ENCODE results near the gene DTX2.
"Not testable (repeated sequence)": the region's sequence is repeated elsewhere in the genome, so short reads cannot be mapped to it uniquely, and the experiment has no call there.

The DTX2 gene

GRCh38 chr7:76506081-76506440 is 44.6 kb downstream of the DTX2 start:
- no peak for TF ChIP-seq TCF4 (CRISPR knock-in tag; IDR thresholded peaks at IDR 0.05; ENCODE audit: borderline replicate concordance)
- TF ChIP-seq, protein P1, sequence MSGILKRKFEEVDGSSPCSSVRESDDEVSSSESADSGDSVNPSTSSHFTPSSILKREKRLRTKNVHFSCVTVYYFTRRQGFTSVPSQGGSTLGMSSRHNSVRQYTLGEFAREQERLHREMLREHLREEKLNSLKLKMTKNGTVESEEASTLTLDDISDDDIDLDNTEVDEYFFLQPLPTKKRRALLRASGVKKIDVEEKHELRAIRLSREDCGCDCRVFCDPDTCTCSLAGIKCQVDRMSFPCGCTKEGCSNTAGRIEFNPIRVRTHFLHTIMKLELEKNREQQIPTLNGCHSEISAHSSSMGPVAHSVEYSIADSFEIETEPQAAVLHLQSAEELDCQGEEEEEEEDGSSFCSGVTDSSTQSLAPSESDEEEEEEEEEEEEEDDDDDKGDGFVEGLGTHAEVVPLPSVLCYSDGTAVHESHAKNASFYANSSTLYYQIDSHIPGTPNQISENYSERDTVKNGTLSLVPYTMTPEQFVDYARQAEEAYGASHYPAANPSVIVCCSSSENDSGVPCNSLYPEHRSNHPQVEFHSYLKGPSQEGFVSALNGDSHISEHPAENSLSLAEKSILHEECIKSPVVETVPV (CRISPR knock-in tag; IDR thresholded peaks at IDR 0.05), result no peak
- TF ChIP-seq PATZ1 (CRISPR knock-in tag; IDR thresholded peaks at IDR 0.05; ENCODE audit: borderline replicate concordance), result no peak
- TF ChIP-seq, protein P2, sequence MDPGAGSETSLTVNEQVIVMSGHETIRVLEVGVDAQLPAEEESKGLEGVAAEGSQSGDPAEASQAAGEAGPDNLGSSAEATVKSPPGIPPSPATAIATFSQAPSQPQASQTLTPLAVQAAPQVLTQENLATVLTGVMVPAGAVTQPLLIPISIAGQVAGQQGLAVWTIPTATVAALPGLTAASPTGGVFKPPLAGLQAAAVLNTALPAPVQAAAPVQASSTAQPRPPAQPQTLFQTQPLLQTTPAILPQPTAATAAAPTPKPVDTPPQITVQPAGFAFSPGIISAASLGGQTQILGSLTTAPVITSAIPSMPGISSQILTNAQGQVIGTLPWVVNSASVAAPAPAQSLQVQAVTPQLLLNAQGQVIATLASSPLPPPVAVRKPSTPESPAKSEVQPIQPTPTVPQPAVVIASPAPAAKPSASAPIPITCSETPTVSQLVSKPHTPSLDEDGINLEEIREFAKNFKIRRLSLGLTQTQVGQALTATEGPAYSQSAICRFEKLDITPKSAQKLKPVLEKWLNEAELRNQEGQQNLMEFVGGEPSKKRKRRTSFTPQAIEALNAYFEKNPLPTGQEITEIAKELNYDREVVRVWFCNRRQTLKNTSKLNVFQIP (CRISPR knock-in tag; IDR thresholded peaks at IDR 0.05; ENCODE audit: borderline replicate concordance, low read depth), result no peak
- TF ChIP-seq ZFP30 (CRISPR knock-in tag; IDR thresholded peaks at IDR 0.05), result no peak
- TF ChIP-seq ZFP3 (CRISPR knock-in tag; IDR thresholded peaks at IDR 0.05), result no peak
- no peak for TF ChIP-seq ZNF8 (CRISPR knock-in tag; IDR thresholded peaks at IDR 0.05)
- TF ChIP-seq ZNF70 (CRISPR knock-in tag; IDR thresholded peaks at IDR 0.05), result no peak
- ATAC-seq, result no peak

DNA sequence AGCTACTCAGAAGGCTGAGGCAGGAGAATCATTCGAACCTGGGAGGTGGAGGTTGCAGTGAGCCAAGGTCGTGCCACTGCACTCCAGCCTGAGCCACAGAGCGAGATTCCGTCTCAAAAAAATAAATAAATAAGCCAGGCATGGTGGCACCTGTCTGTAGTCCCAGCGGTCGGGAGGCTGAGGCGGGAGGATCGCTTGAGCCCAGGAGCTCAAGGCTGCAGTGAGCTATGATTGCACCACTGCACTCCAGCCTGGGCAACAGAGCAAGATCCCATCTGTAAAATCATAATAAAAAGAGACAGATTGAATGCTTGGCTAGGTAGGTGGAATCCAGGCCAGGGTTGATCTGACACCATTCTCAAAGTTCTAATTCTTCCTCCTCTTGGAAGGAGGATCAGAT is 45.1 kb downstream of the DTX2 start:
- not testable (repeated sequence) for ATAC-seq

DNA sequence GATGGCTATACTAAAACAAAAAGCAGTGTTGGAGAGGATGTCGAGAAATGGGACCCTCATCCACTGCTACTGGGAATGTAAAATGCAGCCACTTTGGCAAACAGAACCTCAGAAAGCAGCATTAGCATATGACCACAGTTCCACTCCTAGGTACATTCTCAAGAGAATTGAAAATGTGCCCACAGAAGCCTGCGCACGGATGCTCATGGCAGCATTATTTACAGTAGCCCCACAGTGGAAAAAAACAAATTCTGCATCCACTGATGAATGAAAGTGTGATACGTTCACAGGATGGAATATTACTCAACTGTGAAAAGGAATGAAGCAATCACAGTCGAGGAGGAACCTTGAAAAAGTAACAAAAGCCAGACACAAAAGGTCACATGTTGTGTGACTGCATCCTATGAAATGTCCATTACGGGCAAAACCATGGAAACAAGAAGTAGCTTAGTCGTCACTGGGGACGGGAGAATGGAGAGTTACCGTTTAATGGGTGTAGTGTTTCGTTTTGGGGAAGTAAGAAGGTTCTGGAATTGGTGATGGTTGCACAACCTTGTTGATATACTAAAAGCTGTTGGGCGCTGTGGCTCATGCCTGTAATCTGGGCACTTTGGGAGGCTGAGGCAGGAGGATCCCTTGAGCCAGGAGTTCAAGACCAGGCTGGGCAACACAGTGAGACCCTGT is 46.4 kb downstream of the DTX2 start:
- no peak for ATAC-seq
- TF ChIP-seq ZC3H10 (CRISPR knock-in tag; IDR thresholded peaks at IDR 0.05), result no peak
- TF ChIP-seq GLIS3 (CRISPR knock-in tag; IDR thresholded peaks at IDR 0.05), result no peak
- TF ChIP-seq CREB5 (CRISPR knock-in tag; IDR thresholded peaks at IDR 0.05; ENCODE audit: low read depth), result no peak
- no peak for TF ChIP-seq ESRRG (CRISPR knock-in tag; IDR thresholded peaks at IDR 0.05)
- TF ChIP-seq, protein P3, sequence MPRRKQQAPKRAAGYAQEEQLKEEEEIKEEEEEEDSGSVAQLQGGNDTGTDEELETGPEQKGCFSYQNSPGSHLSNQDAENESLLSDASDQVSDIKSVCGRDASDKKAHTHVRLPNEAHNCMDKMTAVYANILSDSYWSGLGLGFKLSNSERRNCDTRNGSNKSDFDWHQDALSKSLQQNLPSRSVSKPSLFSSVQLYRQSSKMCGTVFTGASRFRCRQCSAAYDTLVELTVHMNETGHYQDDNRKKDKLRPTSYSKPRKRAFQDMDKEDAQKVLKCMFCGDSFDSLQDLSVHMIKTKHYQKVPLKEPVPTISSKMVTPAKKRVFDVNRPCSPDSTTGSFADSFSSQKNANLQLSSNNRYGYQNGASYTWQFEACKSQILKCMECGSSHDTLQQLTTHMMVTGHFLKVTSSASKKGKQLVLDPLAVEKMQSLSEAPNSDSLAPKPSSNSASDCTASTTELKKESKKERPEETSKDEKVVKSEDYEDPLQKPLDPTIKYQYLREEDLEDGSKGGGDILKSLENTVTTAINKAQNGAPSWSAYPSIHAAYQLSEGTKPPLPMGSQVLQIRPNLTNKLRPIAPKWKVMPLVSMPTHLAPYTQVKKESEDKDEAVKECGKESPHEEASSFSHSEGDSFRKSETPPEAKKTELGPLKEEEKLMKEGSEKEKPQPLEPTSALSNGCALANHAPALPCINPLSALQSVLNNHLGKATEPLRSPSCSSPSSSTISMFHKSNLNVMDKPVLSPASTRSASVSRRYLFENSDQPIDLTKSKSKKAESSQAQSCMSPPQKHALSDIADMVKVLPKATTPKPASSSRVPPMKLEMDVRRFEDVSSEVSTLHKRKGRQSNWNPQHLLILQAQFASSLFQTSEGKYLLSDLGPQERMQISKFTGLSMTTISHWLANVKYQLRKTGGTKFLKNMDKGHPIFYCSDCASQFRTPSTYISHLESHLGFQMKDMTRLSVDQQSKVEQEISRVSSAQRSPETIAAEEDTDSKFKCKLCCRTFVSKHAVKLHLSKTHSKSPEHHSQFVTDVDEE (CRISPR knock-in tag; IDR thresholded peaks at IDR 0.05), result no peak
- TF ChIP-seq RARB (CRISPR knock-in tag; IDR thresholded peaks at IDR 0.05), result no peak
- no peak for TF ChIP-seq TCF4 (CRISPR knock-in tag; IDR thresholded peaks at IDR 0.05; ENCODE audit: borderline replicate concordance)
- no peak for TF ChIP-seq ZNF8 (CRISPR knock-in tag; IDR thresholded peaks at IDR 0.05)
- no peak for TF ChIP-seq BACH2 (CRISPR knock-in tag; IDR thresholded peaks at IDR 0.05; ENCODE audit: borderline replicate concordance)
- TF ChIP-seq, protein P1 (CRISPR knock-in tag; IDR thresholded peaks at IDR 0.05), result no peak
- no peak for TF ChIP-seq TOX (CRISPR knock-in tag; IDR thresholded peaks at IDR 0.05; ENCODE audit: borderline replicate concordance)
- TF ChIP-seq ARNTL (CRISPR knock-in tag; IDR thresholded peaks at IDR 0.05; ENCODE audit: borderline replicate concordance, low read depth), result no peak
